Ishikawa (cell line): ENCODE measurements around the gene MRFAP1L1.

Experiments
- CEBPB ChIP-seq: IDR thresholded peaks from 2 replicates; pipeline ENCODE4 v1.6.1; 2012
- CREB1 ChIP-seq: IDR thresholded peaks from 2 replicates; pipeline ENCODE4 v1.6.1; 2012; ENCODE audit warnings: low read depth
- EGR1 ChIP-seq: IDR thresholded peaks from 2 replicates; pipeline ENCODE4 v1.6.1; 2012
- EP300 ChIP-seq: IDR thresholded peaks from 2 replicates; pipeline ENCODE4 v1.6.1; 2012; ENCODE audit warnings: borderline replicate concordance
- FOXM1 ChIP-seq: IDR thresholded peaks from 2 replicates; pipeline ENCODE4 v1.6.1; 2012; ENCODE audit warnings: low read depth, borderline replicate concordance
- MAX ChIP-seq: IDR thresholded peaks from 2 replicates; pipeline ENCODE4 v1.6.1; 2012
- NFIC ChIP-seq: IDR thresholded peaks from 2 replicates; pipeline ENCODE4 v1.6.1; 2012
- RAD21 ChIP-seq: IDR thresholded peaks from 2 replicates; pipeline ENCODE4 v1.6.1; 2012; ENCODE audit warnings: low read depth
- REST ChIP-seq: IDR thresholded peaks from 2 replicates; pipeline ENCODE4 v1.6.1; 2012; ENCODE audit warnings: low read depth, mild to moderate bottlenecking
- TAF1 ChIP-seq: IDR thresholded peaks from 2 replicates; pipeline ENCODE4 v1.6.1; 2012; ENCODE audit warnings: low read depth, mild to moderate bottlenecking
- TCF12 ChIP-seq: IDR thresholded peaks from 2 replicates; pipeline ENCODE4 v1.6.1; 2012; ENCODE audit warnings: low read depth
- TEAD4 ChIP-seq: IDR thresholded peaks from 2 replicates; pipeline ENCODE4 v1.6.1; 2012
- USF1 ChIP-seq: IDR thresholded peaks from 2 replicates; pipeline ENCODE4 v1.6.1; 2012
- YY1 ChIP-seq: IDR thresholded peaks from 2 replicates; pipeline ENCODE4 v1.6.1; 2012; ENCODE audit warnings: low read depth
- ZBTB7A ChIP-seq: IDR thresholded peaks from 2 replicates; pipeline ENCODE4 v1.6.1; 2012; ENCODE audit warnings: low read depth

The MRFAP1L1 gene

GRCh38 chr4:6742507-6742906 lies 32.8 kb upstream of the MRFAP1L1 start:
- TF ChIP-seq TAF1: no peak
- no peak for TF ChIP-seq EGR1
- no peak for TF ChIP-seq RAD21

- TF ChIP-seq RAD21: no peak
- no peak for TF ChIP-seq ZBTB7A
- TF ChIP-seq MAX: no peak
- TF ChIP-seq EP300: no peak
- TF ChIP-seq TEAD4: no peak
- no peak for TF ChIP-seq CEBPB
- no peak for TF ChIP-seq TAF1
- TF ChIP-seq CREB1: no peak
Measured at GRCh38 chr4:6740347-6740746, 30.7 kb upstream of the MRFAP1L1 start.

GRCh38 chr4:6739920-6740319 lies 30.3 kb upstream of the MRFAP1L1 start:
- TF ChIP-seq TCF12 (no peak), TEAD4 (no peak), ZBTB7A (no peak), EGR1 (no peak), USF1 (no peak), YY1 (no peak), TAF1 (no peak), CREB1 (no peak), REST (no peak), FOXM1 (no peak), MAX (no peak), NFIC (no peak)

- TF ChIP-seq EGR1 (no peak), TAF1 (no peak), TCF12 (no peak), USF1 (no peak)
Measured at GRCh38 chr4:6734165-6734786, 24.6 kb upstream of the MRFAP1L1 start.

- no peak for TF ChIP-seq NFIC
- TF ChIP-seq TAF1: no peak
- no peak for TF ChIP-seq ZBTB7A
- no peak for TF ChIP-seq TEAD4
- no peak for TF ChIP-seq YY1
- no peak for TF ChIP-seq RAD21
- TF ChIP-seq CREB1: no peak
- no peak for TF ChIP-seq FOXM1
- no peak for TF ChIP-seq USF1
- TF ChIP-seq EP300: no peak
- TF ChIP-seq REST: no peak
- no peak for TF ChIP-seq MAX
- TF ChIP-seq CEBPB: no peak
- TF ChIP-seq EGR1: no peak
- TF ChIP-seq TCF12: no peak
Measured at GRCh38 chr4:6733358-6734164, 23.9 kb upstream of the MRFAP1L1 start.
